H9 (cell line): Measurements from ENCODE around the gene SOHLH1. TPM values are rescaled to one million over a fixed set of nuclear protein-coding genes. Genes with fewer than 3 reads are reported as not detected.

Experiments used
- DNase-seq: peaks from one replicate; pipeline ENCODE4 v3.0.0-alpha.2; 2017
- H2AFZ ChIP-seq: one replicate; pipeline ENCODE4 v1.6.1; 2013; ENCODE audit warnings: mild to moderate bottlenecking, low read length, control low read depth, moderate library complexity
- H2AK5ac ChIP-seq: 2 replicates; pipeline ENCODE4 v1.6.1; 2013; ENCODE audit warnings: low read length, control low read depth, mixed read lengths; ENCODE audit not compliant: insufficient read length
- H2BK120ac ChIP-seq: one replicate; pipeline ENCODE4 v1.6.1; 2013; ENCODE audit warnings: low read depth, mild to moderate bottlenecking, low read length, control low read depth, inconsistent platforms; ENCODE audit not compliant: poor library complexity, severe bottlenecking
- H2BK12ac ChIP-seq: 2 replicates; pipeline ENCODE4 v1.6.1; 2013; ENCODE audit warnings: low read length, control low read depth, mixed read lengths, low read depth; ENCODE audit not compliant: insufficient read length
- H2BK15ac ChIP-seq: 2 replicates; pipeline ENCODE4 v1.6.1; 2013; ENCODE audit warnings: low read depth, low read length, control low read depth
- H2BK20ac ChIP-seq: one replicate; pipeline ENCODE4 v1.6.1; 2013; ENCODE audit warnings: low read depth, mild to moderate bottlenecking, low read length, control low read depth, inconsistent platforms; ENCODE audit not compliant: poor library complexity, severe bottlenecking
- H2BK5ac ChIP-seq: 2 replicates; pipeline ENCODE4 v1.6.1; 2013; ENCODE audit warnings: low read length, control low read depth, mixed read lengths; ENCODE audit not compliant: insufficient read length
- H3K14ac ChIP-seq: 2 replicates; pipeline ENCODE4 v1.6.1; 2013; ENCODE audit warnings: low read length, control low read depth; ENCODE audit not compliant: insufficient read depth
- H3K18ac ChIP-seq: 2 replicates; pipeline ENCODE4 v1.6.1; 2013; ENCODE audit warnings: low read depth, mild to moderate bottlenecking, mixed read lengths, low read length, control low read depth; ENCODE audit not compliant: insufficient read length
- H3K23ac ChIP-seq: 2 replicates; pipeline ENCODE4 v1.6.1; 2013; ENCODE audit warnings: low read length, control low read depth, mixed read lengths, low read depth; ENCODE audit not compliant: insufficient read length
- H3K23me2 ChIP-seq: 2 replicates; pipeline ENCODE4 v1.6.1; 2013; ENCODE audit warnings: low read depth, mild to moderate bottlenecking, mixed read lengths, low read length, control low read depth; ENCODE audit not compliant: insufficient read length, poor library complexity, severe bottlenecking
- H3K27ac ChIP-seq: 2 replicates; pipeline ENCODE4 v1.5.1; 2013; ENCODE audit warnings: low read length, control low read depth, mixed read lengths, low read depth; ENCODE audit not compliant: insufficient read length
- H3K27me3 ChIP-seq: 2 replicates; pipeline ENCODE4 v1.6.1; 2013; ENCODE audit warnings: low read length, control low read depth, inconsistent platforms; ENCODE audit not compliant: insufficient read depth
- H3K4ac ChIP-seq: 2 replicates; pipeline ENCODE4 v1.6.1; 2013; ENCODE audit warnings: low read depth, mild to moderate bottlenecking, control low read depth, inconsistent platforms, low read length, moderate library complexity
- H3K4me1 ChIP-seq: 2 replicates; pipeline ENCODE4 v1.6.1; 2013; ENCODE audit warnings: low read length, control low read depth, inconsistent platforms; ENCODE audit not compliant: insufficient read depth
- H3K4me2 ChIP-seq: 2 replicates; pipeline ENCODE4 v1.6.1; 2013; ENCODE audit warnings: low read length, control low read depth, mixed read lengths; ENCODE audit not compliant: insufficient read length, insufficient read depth
- H3K56ac ChIP-seq: 2 replicates; pipeline ENCODE4 v1.6.1; 2013; ENCODE audit warnings: low read depth, mild to moderate bottlenecking, mixed read lengths, low read length, control low read depth; ENCODE audit not compliant: insufficient read length
- H3K79me1 ChIP-seq: 2 replicates; pipeline ENCODE4 v1.6.1; 2013; ENCODE audit warnings: low read depth, mild to moderate bottlenecking, moderate library complexity, low read length, control low read depth, inconsistent platforms; ENCODE audit not compliant: insufficient read depth, poor library complexity, severe bottlenecking
- H3K79me2 ChIP-seq: 2 replicates; pipeline ENCODE4 v1.6.1; 2013; ENCODE audit warnings: low read length, control low read depth, inconsistent platforms; ENCODE audit not compliant: insufficient read depth
- H3K9ac ChIP-seq: 2 replicates; pipeline ENCODE4 v1.6.1; 2013; ENCODE audit warnings: low read length, control low read depth, mixed read lengths; ENCODE audit not compliant: insufficient read length; ENCODE audit errors: extremely low read depth
- H3K9me3 ChIP-seq: one replicate; pipeline ENCODE4 v1.6.1; 2013; ENCODE audit warnings: low read depth, low read length, inconsistent platforms; ENCODE audit not compliant: control insufficient read depth
- H3T11ph ChIP-seq: one replicate; pipeline ENCODE4 v1.6.1; 2013; ENCODE audit warnings: mild to moderate bottlenecking, low read length, control low read depth, inconsistent platforms
- H4K20me1 ChIP-seq: one replicate; pipeline ENCODE4 v1.6.1; 2013; ENCODE audit not compliant: control insufficient read depth, insufficient read length, insufficient read depth
- H4K5ac ChIP-seq: 2 replicates; pipeline ENCODE4 v1.6.1; 2013; ENCODE audit warnings: low read depth, mild to moderate bottlenecking, mixed read lengths, low read length, control low read depth; ENCODE audit not compliant: insufficient read length
- H4K8ac ChIP-seq: replicated peaks from 2 replicates; pipeline ENCODE4 v1.6.1; 2013; ENCODE audit warnings: low read length, control low read depth, mixed read lengths, low read depth; ENCODE audit not compliant: insufficient read length
- H4K91ac ChIP-seq: 2 replicates; pipeline ENCODE4 v1.6.1; 2013; ENCODE audit warnings: low read depth, mild to moderate bottlenecking, moderate library complexity, mixed read lengths, low read length, control low read depth; ENCODE audit not compliant: insufficient read length
- H3K27ac Mint-ChIP-seq, 3 experiments: 2 replicates in 2 of 3; 3 replicates in 1 of 3; pipeline ENCODE4 v1.8.0; 2020 to 2021; ENCODE audit warnings: mixed read lengths in 3 of 3, mild to moderate bottlenecking in 1 of 3, moderate library complexity in 1 of 3
- H3K27me3 Mint-ChIP-seq: 2 replicates; pipeline ENCODE4 v1.8.0; 2021; ENCODE audit warnings: low read depth, mild to moderate bottlenecking, moderate library complexity, mixed read lengths
- H3K36me3 Mint-ChIP-seq, 3 experiments: 2 replicates in 2 of 3; 3 replicates in 1 of 3; pipeline ENCODE4 v1.8.0; 2020 to 2021; ENCODE audit warnings: low read depth in 3 of 3, mixed read lengths in 3 of 3; ENCODE audit not compliant: insufficient read depth in 1 of 3
- H3K4me1 Mint-ChIP-seq, 2 experiments: 2 replicates each; pipeline ENCODE4 v1.8.0; 2020; ENCODE audit warnings: mixed read lengths in 2 of 2
- H3K4me3 Mint-ChIP-seq, 2 experiments: 2 replicates in 1 of 2; 3 replicates in 1 of 2; pipeline ENCODE4 v1.8.0; 2020 to 2021; ENCODE audit warnings: mild to moderate bottlenecking in 2 of 2, mixed read lengths in 2 of 2, moderate library complexity in 1 of 2
- H3K9me3 Mint-ChIP-seq, 2 experiments: 2 replicates in 1 of 2; 3 replicates in 1 of 2; pipeline ENCODE4 v1.8.0; 2020; ENCODE audit warnings: mild to moderate bottlenecking in 2 of 2, mixed read lengths in 2 of 2, moderate library complexity in 1 of 2
- CTCF ChIP-seq: fragments of 200-600 bp; sonication (generic); conservative IDR thresholded peaks from 3 replicates; pipeline ENCODE4 v1.8.0; 2021; ENCODE audit warnings: antibody characterized with exemption, mild to moderate bottlenecking
- WGBS: extraction: QIAGEN DNeasy Blood & Tissue Kit; methylation state at CpG from one replicate; pipeline ENCODE4 v1.1.7; 2013; ENCODE audit warnings: missing lambda C conversion rate, low lambda C conversion rate, mixed read lengths; ENCODE audit not compliant: insufficient read length; ENCODE audit errors: extremely low coverage; 5-methylcytosine and 5-hydroxymethylcytosine counted together
- total RNA-seq: library from RNA; stranded (reverse); gene quantifications from 2 replicates; pipeline ENCODE4 v1.2.1, GENCODE V29; 2021

SOHLH1 gene
- total RNA-seq, 1 experiment from 2014 or later = not detected

DNA sequence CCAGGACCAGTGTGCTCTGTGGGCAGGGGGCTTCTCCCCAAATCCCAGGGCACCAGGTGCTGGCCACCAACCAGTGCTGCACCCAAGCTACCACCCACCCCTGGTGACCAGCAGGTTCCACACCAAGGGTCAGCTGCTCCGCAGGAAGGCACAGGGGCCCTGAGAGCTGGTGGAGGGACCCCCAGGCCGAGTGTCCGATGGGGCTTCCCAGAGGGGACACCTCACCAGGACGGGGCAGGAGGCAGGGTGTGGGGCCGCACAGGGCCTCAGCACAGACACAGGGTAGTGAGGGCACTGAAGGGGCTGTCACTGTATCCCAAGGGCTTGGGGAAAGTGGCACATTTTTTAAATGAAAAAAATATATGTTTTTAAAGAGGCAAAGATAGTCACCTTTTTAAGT is 18.1 kb downstream of the SOHLH1 start:
- H3K4me2 ChIP-seq = no peak overlapping the region

More for the DNA sequence above, 18.1 kb downstream of the SOHLH1 start:
- H3K4me3 Mint-ChIP-seq = no peak overlapping the region
- WGBS = no CpG with 5 or more reads among the region's 5 CpGs
- H2AFZ ChIP-seq = no peak overlapping the region
- no peaks in the 10 kb centered on the region; a peak in 1 of 7 replicates for H3K36me3 Mint-ChIP-seq
- H3K9ac ChIP-seq = no peak overlapping the region
- no peak overlapping the region for H2BK20ac ChIP-seq
- H3K79me1 ChIP-seq = no peaks in the 10 kb centered on the region
- H3K9me3 Mint-ChIP-seq = peaks cover 2 to 3% of the 10 kb centered on the region in 2 experiments; a peak in 3 of 5 replicates
- H3K4ac ChIP-seq = no peak overlapping the region
- no peak overlapping the region for H3K56ac ChIP-seq
- no peak for TF ChIP-seq CTCF
- no peaks in the 10 kb centered on the region for H3K4me1 ChIP-seq
- H3K14ac ChIP-seq = no peak overlapping the region
- H3K27me3 Mint-ChIP-seq = no peaks in the 10 kb centered on the region
- no peak overlapping the region for H4K5ac ChIP-seq
- H4K91ac ChIP-seq = no peak overlapping the region
- H3T11ph ChIP-seq = no peak overlapping the region
- no peak overlapping the region for H2BK12ac ChIP-seq
- H2BK15ac ChIP-seq = no peak overlapping the region
- no peaks in the 10 kb centered on the region for H3K9me3 ChIP-seq
- no peaks in the 10 kb centered on the region for H3K79me2 ChIP-seq
- H2BK5ac ChIP-seq = no peak overlapping the region
- no peaks in the 10 kb centered on the region for H3K23me2 ChIP-seq
- DNase-seq = no peak
- no peak overlapping the region for H4K8ac ChIP-seq
- H3K27ac Mint-ChIP-seq = no peak overlapping the region
- H3K27me3 ChIP-seq = no peaks in the 10 kb centered on the region
- no peak overlapping the region for H3K27ac ChIP-seq
- no peak overlapping the region for H2AK5ac ChIP-seq
- H3K23ac ChIP-seq = no peak overlapping the region
- H3K4me1 Mint-ChIP-seq = peaks cover 9 to 16% of the 10 kb centered on the region in 2 experiments
- H3K18ac ChIP-seq = no peak overlapping the region
- no peak overlapping the region for H2BK120ac ChIP-seq
- no peaks in the 10 kb centered on the region for H4K20me1 ChIP-seq
